ENCODE measurements around the gene CDC42BPB.

- no peak for TF ChIP-seq CTCF (IDR thresholded peaks at IDR 0.05)
- no peak for TF ChIP-seq POLR2A (IDR thresholded peaks at IDR 0.05)
These were observed 16.1 kb upstream of the CDC42BPB start for GRCh38 chr14:103073367-103073875.
